Common myeloid progenitor, CD34-positive (primary cell): ENCODE data around the gene OCLN.
"Not testable (repeated sequence)": the region's sequence is repeated elsewhere in the genome, so short reads cannot be mapped to it uniquely, and the experiment has no call there.

Experiments
- CTCF ChIA-PET: fragments of 350-600 bp; sonication (Branson Sonifier 250); formaldehyde crosslinking; loops from one replicate; lab custom pipeline; 2021; ENCODE audit warnings: antibody characterized with exemption; lab: Charles Lee
- POLR2A ChIA-PET: fragments of 350-600 bp; sonication (Branson Sonifier 250); formaldehyde crosslinking; loops from one replicate; lab custom pipeline; 2021; ENCODE audit warnings: antibody characterized with exemption; lab: Charles Lee
- DNase-seq, 3 donors: peaks; one replicate each; pipeline versions ENCODE4 v3.0.0 to v3.0.0-alpha.2; 2013
- H3K27ac ChIP-seq, 2 experiments: 1 replicate in 1 of 2; 2 replicates in 1 of 2; pipeline ENCODE4 v1.7.0; 2013; ENCODE audit warnings: inconsistent platforms in 2 of 2, low read length in 2 of 2, mild to moderate bottlenecking in 2 of 2, low read depth in 1 of 2, moderate library complexity in 1 of 2; ENCODE audit not compliant: severe bottlenecking in 2 of 2, insufficient read depth in 1 of 2, poor library complexity in 1 of 2
- H3K27me3 ChIP-seq, 5 experiments: replicated peaks in 2 of 5; 1 replicate in 3 of 5; 2 replicates in 2 of 5; pipeline versions ENCODE4 v1.6.1 to v1.7.0; 2013; ENCODE audit warnings: low read length in 4 of 5, mild to moderate bottlenecking in 2 of 5, moderate library complexity in 2 of 5, inconsistent platforms in 1 of 5; ENCODE audit not compliant: insufficient read depth in 5 of 5, control insufficient read depth in 4 of 5
- H3K36me3 ChIP-seq, 4 experiments: 1 replicate in 2 of 4; 2 replicates in 2 of 4; pipeline versions ENCODE4 v1.6.1 to v1.7.0; 2013; ENCODE audit warnings: low read length in 3 of 4, control low read depth in 1 of 4, mild to moderate bottlenecking in 1 of 4; ENCODE audit not compliant: control insufficient read depth in 4 of 4, insufficient read depth in 4 of 4
- H3K4me1 ChIP-seq, 4 experiments: 1 replicate in 3 of 4; 2 replicates in 1 of 4; pipeline versions ENCODE4 v1.6.1 to v1.7.1; 2013; ENCODE audit warnings: low read length in 3 of 4, mild to moderate bottlenecking in 3 of 4, control low read depth in 1 of 4, inconsistent platforms in 1 of 4, moderate library complexity in 1 of 4; ENCODE audit not compliant: control insufficient read depth in 4 of 4, insufficient read depth in 4 of 4; ENCODE audit errors: control extremely low read depth in 1 of 4
- H3K4me3 ChIP-seq, 7 experiments: 1 replicate in 4 of 7; 2 replicates in 3 of 7; pipeline versions ENCODE4 v1.5.1 to v1.7.0; 2013; ENCODE audit warnings: mild to moderate bottlenecking in 7 of 7, low read length in 6 of 7, moderate library complexity in 6 of 7, inconsistent platforms in 2 of 7, low read depth in 2 of 7, control low read depth in 1 of 7; ENCODE audit not compliant: insufficient read depth in 4 of 7, control insufficient read depth in 1 of 7; ENCODE audit errors: extremely low read depth in 1 of 7
- H3K9me3 ChIP-seq, 5 experiments: 1 replicate in 4 of 5; 2 replicates in 1 of 5; pipeline versions ENCODE4 v1.6.1 to v1.7.1; 2013; ENCODE audit warnings: low read length in 4 of 5, mild to moderate bottlenecking in 2 of 5, inconsistent platforms in 1 of 5, low read depth in 1 of 5, moderate library complexity in 1 of 5; ENCODE audit not compliant: control insufficient read depth in 4 of 5, insufficient read depth in 2 of 5; ENCODE audit errors: control extremely low read depth in 1 of 5
- WGBS: methylation state at CpG from one replicate; pipeline ENCODE4 v1.1.5; 2013; ENCODE audit not compliant: insufficient coverage; 5-methylcytosine and 5-hydroxymethylcytosine counted together

OCLN gene

DNA sequence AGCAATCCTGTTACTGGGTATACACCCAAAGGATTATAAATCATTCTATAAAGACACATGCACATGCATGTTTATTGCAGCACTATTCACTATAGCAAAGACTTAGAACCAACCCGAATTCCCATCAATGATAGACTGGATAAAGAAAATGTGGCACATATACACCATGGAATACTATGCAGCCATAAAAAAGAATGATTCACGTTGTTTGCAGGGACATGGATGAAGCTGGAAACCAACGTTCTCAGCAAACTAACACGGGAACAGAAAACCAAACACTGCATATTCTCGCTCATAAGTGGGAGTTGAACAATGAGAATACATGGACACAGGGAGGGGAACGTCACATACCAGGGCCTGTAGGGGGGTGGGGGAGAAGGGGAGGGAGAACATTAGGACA is 21.1 kb upstream of the OCLN start:
- DNase-seq, H3K4me1 ChIP-seq, POLR2A ChIA-PET, H3K4me3 ChIP-seq, H3K27ac ChIP-seq, CTCF ChIA-PET, H3K27me3 ChIP-seq, H3K36me3 ChIP-seq, H3K9me3 ChIP-seq: not testable (repeated sequence)
- 96% methylated on average over 4 of the region's 6 CpGs for WGBS

DNA sequence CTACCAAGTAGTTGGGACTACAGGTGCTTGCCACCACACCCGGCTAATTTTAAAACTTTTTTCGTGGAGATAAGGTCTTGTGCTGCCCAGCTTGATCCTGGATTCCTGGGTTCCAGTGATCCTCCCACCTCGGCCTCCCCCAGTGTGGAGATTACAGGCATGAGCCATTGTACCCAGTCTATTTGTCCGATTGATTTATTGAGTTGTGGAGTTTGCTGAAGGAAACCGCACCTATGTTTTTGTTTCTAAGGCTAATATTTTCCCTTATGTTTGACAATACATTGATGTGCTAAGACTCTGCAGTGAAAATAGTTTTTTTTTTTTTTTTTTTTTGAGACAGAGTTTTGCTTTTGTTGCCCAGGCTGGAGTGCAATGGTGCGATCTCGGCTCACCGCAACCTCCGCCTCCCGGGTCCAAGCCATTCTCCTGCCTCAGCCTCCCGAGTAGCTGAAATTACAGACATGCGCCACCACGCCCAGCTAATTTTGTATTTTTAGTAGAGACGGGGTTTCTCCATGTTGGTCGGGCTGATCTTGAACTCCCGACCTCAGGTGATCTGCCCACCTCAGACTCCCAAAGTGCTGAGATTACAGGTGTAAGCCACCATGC is 20.0 kb upstream of the OCLN start:
- H3K27ac ChIP-seq, DNase-seq, H3K36me3 ChIP-seq, CTCF ChIA-PET, H3K4me1 ChIP-seq, H3K9me3 ChIP-seq, H3K27me3 ChIP-seq, H3K4me3 ChIP-seq, POLR2A ChIA-PET: not testable (repeated sequence)
- 100% methylated on average over 7 of the region's 16 CpGs for WGBS

DNA sequence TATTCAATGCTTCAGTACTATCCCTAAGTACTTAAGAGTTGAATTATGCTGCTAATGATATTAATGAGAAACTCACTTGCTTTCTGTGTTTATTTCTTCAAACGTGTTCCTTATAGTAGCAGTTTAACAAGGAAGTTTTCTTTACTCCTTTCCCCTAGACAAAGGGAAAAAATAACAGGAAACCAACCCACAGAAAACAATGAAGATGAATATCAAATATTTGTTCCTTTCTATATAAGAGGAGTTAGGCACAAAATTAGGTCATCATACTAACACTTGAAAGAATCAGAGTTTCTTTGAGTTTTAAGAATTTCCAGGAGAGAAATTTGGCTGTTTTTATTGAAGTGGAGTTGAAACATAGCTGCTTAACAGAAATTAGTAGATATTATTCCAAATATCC is 15.4 kb upstream of the OCLN start:
- Histone ChIP-seq H3K4me3 (no peak overlapping the region), H3K27ac (no peak overlapping the region), H3K9me3 (no peaks in the 10 kb centered on the region), H3K4me1 (no peaks in the 10 kb centered on the region), H3K36me3 (no peaks in the 10 kb centered on the region), H3K27me3 (no peaks in the 10 kb centered on the region)
- ChIA-PET POLR2A (no interaction called here), CTCF (no interaction called here)
- WGBS, result no CpG with 5 or more reads among the region's 1 CpG
- DNase-seq, result no peak

DNA sequence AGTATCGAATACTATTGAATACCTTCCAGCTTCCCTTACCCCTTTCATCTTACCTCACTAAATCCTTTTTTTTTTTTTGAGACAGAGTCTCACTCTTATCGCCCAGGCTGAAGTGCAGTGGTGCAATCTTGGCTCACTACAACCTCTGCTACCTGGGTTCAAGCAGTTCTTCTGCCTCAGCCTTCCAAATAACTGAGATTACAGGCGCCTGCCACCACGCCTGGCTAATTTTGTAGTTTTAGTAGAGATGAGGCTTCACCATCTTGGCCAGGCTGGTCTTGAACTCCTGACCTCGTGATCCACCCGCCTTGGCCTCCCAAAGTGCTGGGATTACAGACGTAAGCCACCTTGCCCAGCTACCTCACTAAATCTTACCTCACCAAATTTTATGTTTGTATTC is 14.3 kb upstream of the OCLN start:
- H3K9me3 ChIP-seq, POLR2A ChIA-PET, DNase-seq, H3K4me1 ChIP-seq, H3K27ac ChIP-seq, CTCF ChIA-PET, H3K4me3 ChIP-seq, H3K36me3 ChIP-seq, H3K27me3 ChIP-seq: not testable (repeated sequence)
- 98% methylated on average over 6 of the region's 7 CpGs for WGBS

DNA sequence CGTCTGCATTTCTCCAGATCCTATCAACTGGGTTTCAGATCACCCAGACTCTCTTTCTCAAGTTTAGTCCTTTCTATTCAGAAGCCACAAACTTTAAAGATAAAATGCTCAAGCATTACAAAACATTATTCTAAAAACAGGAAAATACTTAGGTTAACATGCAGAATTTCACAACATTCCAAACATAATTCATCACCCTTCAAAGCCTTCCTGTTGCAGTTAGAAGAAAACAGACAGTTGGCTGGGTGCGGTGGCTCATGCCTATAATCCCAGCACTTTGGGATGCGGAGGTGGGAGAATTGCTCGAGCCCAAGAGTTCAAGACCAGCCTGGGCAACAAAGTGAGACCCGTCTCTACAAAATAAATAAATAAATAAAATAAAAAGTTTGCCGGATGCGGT is 7.7 kb upstream of the OCLN start:
- WGBS, result 67% methylated on average over 3 of the region's 7 CpGs
- ChIA-PET POLR2A (no interaction called here), CTCF (interaction anchor here (0.7 kb wide), 1 partner anchor 17 kb away, joined by 3 read pairs; no protein-coding TSS in a partner anchor)
- H3K27me3 ChIP-seq, result peaks cover 0 to 3% (median 0%) of the 10 kb centered on the region in 5 experiments
- H3K9me3 ChIP-seq, result no peaks in the 10 kb centered on the region
- H3K27ac ChIP-seq, result no peak overlapping the region
- H3K4me1 ChIP-seq, result peaks cover 0 to 20% (median 7%) of the 10 kb centered on the region in 4 experiments
- no peaks in the 10 kb centered on the region for H3K36me3 ChIP-seq
- H3K4me3 ChIP-seq, result peak overlapping the region in 2 of 7 experiments; percentile 30 to 50
- DNase-seq, result peak; percentile 13 to 61 (median 48)

DNA sequence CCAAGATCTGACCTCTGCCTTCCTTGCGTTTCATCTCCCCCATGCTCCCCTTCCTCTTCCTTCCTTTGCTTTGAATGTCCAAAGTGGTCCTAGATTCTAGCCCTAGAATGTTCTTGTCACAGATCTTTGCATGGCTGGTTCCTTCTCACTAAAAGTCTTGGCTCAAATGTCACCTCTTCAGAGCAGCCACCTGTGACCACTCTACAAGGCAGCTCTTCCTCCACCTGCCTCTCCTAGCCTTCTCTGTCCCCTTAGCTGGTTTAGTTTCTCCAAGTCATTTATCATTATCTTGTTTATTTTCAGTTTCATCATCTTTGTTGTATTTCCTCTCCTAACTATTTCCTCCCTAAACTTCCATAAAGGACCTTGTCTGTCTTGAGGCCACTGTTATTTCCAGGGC is 7.1 kb upstream of the OCLN start:
- WGBS, result 100% methylated on average over 1 of the region's 1 CpG
- ChIA-PET CTCF (interaction anchor here (0.7 kb wide), 1 partner anchor 18 kb away, joined by 3 read pairs; no protein-coding TSS in a partner anchor), POLR2A (no interaction called here)
- H3K27me3 ChIP-seq, result peaks cover 0 to 3% (median 0%) of the 10 kb centered on the region in 5 experiments
- peak overlapping the region in 1 of 7 experiments; percentile 7 for H3K4me3 ChIP-seq
- no peak overlapping the region for H3K27ac ChIP-seq
- DNase-seq, result no peak
- H3K9me3 ChIP-seq, result no peaks in the 10 kb centered on the region
- H3K4me1 ChIP-seq, result peaks cover 0 to 20% (median 7%) of the 10 kb centered on the region in 4 experiments
- no peaks in the 10 kb centered on the region for H3K36me3 ChIP-seq

DNA sequence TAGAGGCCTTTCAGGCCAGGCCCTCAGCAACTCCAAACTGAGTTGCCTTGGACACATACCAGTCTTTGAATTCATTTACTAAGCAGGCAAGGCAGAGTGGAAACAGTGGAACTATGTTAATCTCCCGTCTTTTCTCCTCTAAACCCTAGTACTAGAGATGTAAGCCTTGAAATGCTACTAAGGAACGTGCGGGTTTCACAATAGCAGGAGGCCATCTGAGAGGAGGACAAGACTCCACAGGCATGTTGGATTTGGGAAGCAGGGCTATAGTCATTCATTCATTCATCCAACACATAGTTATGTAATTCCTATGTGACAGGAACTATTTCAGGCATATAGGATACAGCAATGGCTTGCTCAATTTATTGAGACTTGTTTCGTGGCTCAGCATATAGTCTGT is 3.3 kb upstream of the OCLN start:
- DNase-seq, result no peak
- H3K36me3 ChIP-seq, result no peaks in the 10 kb centered on the region
- WGBS, result 100% methylated on average over 3 of the region's 4 CpGs
- CTCF ChIA-PET, result no interaction called here
- POLR2A ChIA-PET, result no interaction called here
- peaks cover 0 to 15% (median 0%) of the 10 kb centered on the region in 5 experiments for H3K27me3 ChIP-seq
- H3K4me3 ChIP-seq, result no peak overlapping the region
- peaks cover 0 to 40% (median 27%) of the 10 kb centered on the region in 4 experiments for H3K4me1 ChIP-seq
- no peak overlapping the region for H3K27ac ChIP-seq
- H3K9me3 ChIP-seq, result no peaks in the 10 kb centered on the region
